Gastrocnemius medialis (tissue), 4 donors: ENCODE data around the gene FOXN1. TPM values are rescaled to one million over a fixed set of nuclear protein-coding genes. Genes with fewer than 3 reads are reported as not detected.

ENCODE experiments used
- ATAC-seq, 2 donors: fragments of 150-250 bp; one replicate each; pipeline ENCODE4 v1.9.1; 2016
- DNase-seq, 2 donors: peaks; one replicate each; pipeline ENCODE4 v3.0.0-alpha.2; 2019
- H3K27ac ChIP-seq, 4 donors: fragments of 200-600 bp; sonication (generic); 1 replicate in 1 of 4; 2 replicates in 3 of 4; pipeline ENCODE4 v1.5.1; 2016 to 2018; ENCODE audit warnings: mild to moderate bottlenecking in 2 of 4, moderate library complexity in 1 of 4
- H3K27me3 ChIP-seq, 3 donors: fragments of 200-600 bp; sonication (generic) in 2 of 3; 1 replicate in 1 of 3; 2 replicates in 2 of 3; pipeline versions ENCODE4 v1.5.1 to v1.6.0; 2016 to 2019; ENCODE audit warnings: mild to moderate bottlenecking in 1 of 3, moderate library complexity in 1 of 3
- H3K36me3 ChIP-seq, 2 donors: fragments of 200-600 bp; sonication (generic) in 1 of 2; one replicate each; pipeline ENCODE4 v1.5.1; 2017 to 2018
- H3K4me1 ChIP-seq, 2 donors: fragments of 200-600 bp; sonication (generic) in 1 of 2; one replicate each; pipeline ENCODE4 v1.5.1; 2016 to 2017; ENCODE audit warnings: mild to moderate bottlenecking in 2 of 2
- H3K4me3 ChIP-seq, 4 donors: fragments of 200-600 bp; sonication (generic) in 3 of 4; 1 replicate in 1 of 4; 2 replicates in 3 of 4; pipeline ENCODE4 v1.5.1; 2016 to 2019; ENCODE audit warnings: mild to moderate bottlenecking in 2 of 4
- H3K9me3 ChIP-seq, 3 donors: fragments of 200-600 bp; sonication (generic) in 2 of 3; 1 replicate in 1 of 3; 2 replicates in 2 of 3; pipeline ENCODE4 v1.5.1; 2016 to 2019
- CTCF ChIP-seq, 5 experiments: fragments of 450-650 bp in 3 of 5; fragments of 200-600 bp in 2 of 5; sonication (generic) in 2 of 5; IDR thresholded peaks in 4 of 5; conservative IDR thresholded peaks in 1 of 5; 1 replicate in 4 of 5; 2 replicates in 1 of 5; pipeline ENCODE4 v1.5.1; 2016 to 2019; ENCODE audit warnings: antibody characterized with exemption in 5 of 5, mild to moderate bottlenecking in 3 of 5, moderate library complexity in 3 of 5
- POLR2A ChIP-seq, 2 donors: fragments of 450-650 bp; IDR thresholded peaks; one replicate each; pipeline ENCODE4 v1.6.1; 2017; ENCODE audit warnings: antibody characterized with exemption in 2 of 2, mild to moderate bottlenecking in 2 of 2, moderate library complexity in 2 of 2
- in situ Hi-C, 4 donors: fragments of 200-750 bp; cut with MboI; loops; one replicate each; pipeline versions ENCODE4 v1.15.0 to v1.8.0; 2017; ENCODE audit warnings: low sequenced_read_pairs in 4 of 4
- intact Hi-C: fragments of 100-400 bp; cut with DNase I; formaldehyde crosslinking; loops from one replicate; pipeline ENCODE4 v1.15.1; 2023; ENCODE audit warnings: low total_unique reads
- total RNA-seq, 4 donors: library from RNA; depleted of rRNA; stranded (reverse); fragments of >200 nt; gene quantifications; one replicate each; pipeline versions ENCODE4 v1.1.0 to v1.2.3, GENCODE V29; 2016

Gene FOXN1
- total RNA-seq, 4 donors from 2014 or later = not detected

DNA sequence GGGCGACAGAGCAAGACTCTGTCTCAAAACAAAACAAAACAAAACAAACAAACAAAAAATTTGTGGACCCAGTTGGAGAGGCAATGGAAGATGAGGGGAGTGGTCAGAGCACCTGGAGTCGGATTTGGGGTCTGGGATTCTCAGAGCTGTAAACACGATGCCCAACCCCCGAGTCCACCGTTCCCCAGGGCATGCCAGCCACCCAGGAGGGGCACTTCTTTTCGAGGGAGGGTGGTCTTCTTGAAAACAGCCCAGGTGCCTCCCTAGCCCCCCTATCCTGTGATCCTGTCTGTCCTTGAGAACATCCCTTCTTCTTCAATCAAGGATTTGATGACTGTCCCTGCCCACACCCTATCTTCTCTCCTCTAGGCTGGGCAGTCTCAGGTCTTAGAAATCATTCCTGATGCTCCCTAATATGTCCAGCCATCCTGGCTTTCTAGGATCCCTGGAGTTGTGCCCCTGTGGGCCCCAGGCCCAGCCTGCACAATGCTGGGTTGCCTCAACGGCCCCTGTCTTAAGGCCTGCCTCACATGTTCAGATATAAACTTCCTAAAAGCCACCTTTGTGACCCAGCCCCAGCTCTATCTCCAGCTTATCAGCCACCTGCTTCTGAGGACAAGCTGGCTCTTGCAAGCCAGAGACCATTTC lies 35.8 kb upstream of the FOXN1 start:
- DNase-seq = no peak
- Histone ChIP-seq H3K36me3 (no peaks in the 10 kb centered on the region), H3K9me3 (no peaks in the 10 kb centered on the region), H3K4me1 (no peaks in the 10 kb centered on the region), H3K4me3 (no peak overlapping the region), H3K27ac (no peak overlapping the region), H3K27me3 (peaks cover 0 to 13% (median 2%) of the 10 kb centered on the region in 3 donors)
- no peak for ATAC-seq
- intact Hi-C loops (no loop called here), in situ Hi-C loops (no loop called here)
- TF ChIP-seq POLR2A (IDR thresholded peaks at IDR 0.05) (no peak), CTCF (IDR thresholded peaks at IDR 0.05 in 4 of 5, conservative IDR thresholded peaks at IDR 0.05 in 1 of 5) (no peak)

GRCh38 chr17:28470914-28471366 lies 35.2 kb upstream of the FOXN1 start:
- ATAC-seq = no peak
- no peaks in the 10 kb centered on the region for H3K4me1 ChIP-seq
- intact Hi-C loops = no loop called here
- in situ Hi-C loops = no loop called here
- TF ChIP-seq CTCF (IDR thresholded peaks at IDR 0.05 in 4 of 5, conservative IDR thresholded peaks at IDR 0.05 in 1 of 5) = no peak
- no peak for TF ChIP-seq POLR2A (IDR thresholded peaks at IDR 0.05)
- peaks cover 0 to 13% (median 0%) of the 10 kb centered on the region in 3 donors for H3K27me3 ChIP-seq
- no peak overlapping the region for H3K27ac ChIP-seq
- no peak overlapping the region for H3K4me3 ChIP-seq
- no peaks in the 10 kb centered on the region for H3K36me3 ChIP-seq
- no peaks in the 10 kb centered on the region for H3K9me3 ChIP-seq
- no peak for DNase-seq

DNA sequence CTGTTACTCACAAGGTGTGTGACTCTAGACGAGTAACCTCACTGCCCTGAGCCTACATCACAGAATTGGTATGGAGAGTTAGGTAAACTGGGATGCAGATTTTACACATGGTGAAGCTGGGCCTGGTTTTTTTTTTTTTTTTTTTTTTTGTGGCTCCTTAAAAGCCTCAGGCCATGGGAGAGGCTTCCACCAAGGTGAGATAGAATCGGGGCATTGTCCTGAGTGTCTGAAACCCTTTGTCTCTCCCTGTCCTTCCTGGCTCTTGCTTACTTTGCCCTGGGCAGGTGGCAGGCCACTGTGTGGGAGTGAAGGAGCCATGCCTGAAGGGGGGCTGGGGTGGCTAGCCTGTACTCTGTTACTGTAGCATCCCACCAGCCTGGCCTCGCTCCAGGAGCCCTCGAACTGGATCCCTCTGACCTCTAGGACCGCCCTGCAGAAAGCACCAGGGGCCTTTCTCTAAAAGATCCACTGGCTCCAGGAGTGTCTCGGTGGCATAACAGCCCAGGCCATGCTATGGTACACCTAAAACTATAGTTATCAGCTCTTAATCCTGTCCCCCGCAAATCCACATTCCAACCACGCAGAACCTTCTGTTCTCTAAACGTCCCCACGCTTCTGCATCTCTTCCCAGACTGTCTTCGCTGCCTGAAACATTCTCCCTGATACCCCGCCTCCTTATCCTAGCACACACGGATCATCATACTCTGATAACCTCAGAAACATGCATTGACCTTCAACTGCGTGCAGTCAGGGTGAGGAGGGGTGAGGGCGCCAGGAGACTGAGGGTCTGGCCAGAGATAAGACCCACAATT lies 34.4 kb upstream of the FOXN1 start:
- no peak overlapping the region for H3K27ac ChIP-seq
- no peak for DNase-seq

GRCh38 chr17:28472871-28473497 lies 33.2 kb upstream of the FOXN1 start:
- Histone ChIP-seq H3K4me1 (no peaks in the 10 kb centered on the region), H3K36me3 (no peaks in the 10 kb centered on the region), H3K27ac (no peak overlapping the region), H3K4me3 (no peak overlapping the region), H3K9me3 (no peaks in the 10 kb centered on the region), H3K27me3 (no peaks in the 10 kb centered on the region)
- intact Hi-C loops = no loop called here
- ATAC-seq = no peak
- TF ChIP-seq POLR2A (IDR thresholded peaks at IDR 0.05) (no peak), CTCF (IDR thresholded peaks at IDR 0.05 in 4 of 5, conservative IDR thresholded peaks at IDR 0.05 in 1 of 5) (no peak)
- in situ Hi-C loops = no loop called here
- no peak for DNase-seq

More for the DNA sequence above, 34.4 kb upstream of the FOXN1 start:
- Histone ChIP-seq H3K9me3 (no peaks in the 10 kb centered on the region), H3K4me3 (no peak overlapping the region), H3K36me3 (no peaks in the 10 kb centered on the region), H3K27me3 (peaks cover 0 to 7% (median 0%) of the 10 kb centered on the region in 3 donors), H3K4me1 (no peaks in the 10 kb centered on the region)
- intact Hi-C loops (no loop called here), in situ Hi-C loops (no loop called here)
- no peak for TF ChIP-seq CTCF (IDR thresholded peaks at IDR 0.05 in 4 of 5, conservative IDR thresholded peaks at IDR 0.05 in 1 of 5)
- no peak for TF ChIP-seq POLR2A (IDR thresholded peaks at IDR 0.05)
- no peak for ATAC-seq
